Suprapubic skin (tissue), 3 donors: ENCODE results near the gene SND1.

Source experiments
- POLR2AphosphoS5 ChIP-seq, 3 donors: sonication (generic); formaldehyde crosslinking; IDR thresholded peaks; one replicate each; pipeline ENCODE4 v1.6.1; 2017; ENCODE audit warnings: antibody characterized with exemption in 3 of 3
- TF ChIP-seq, protein P1 (sequence below), 2 donors: fragments of 200-600 bp in 1 of 2; fragments of 450-650 bp in 1 of 2; sonication (generic) in 1 of 2; IDR thresholded peaks; one replicate each; pipeline ENCODE4 v1.5.1; 2016 to 2019; ENCODE audit warnings: antibody characterized with exemption in 2 of 2, mild to moderate bottlenecking in 1 of 2, moderate library complexity in 1 of 2

DNA sequence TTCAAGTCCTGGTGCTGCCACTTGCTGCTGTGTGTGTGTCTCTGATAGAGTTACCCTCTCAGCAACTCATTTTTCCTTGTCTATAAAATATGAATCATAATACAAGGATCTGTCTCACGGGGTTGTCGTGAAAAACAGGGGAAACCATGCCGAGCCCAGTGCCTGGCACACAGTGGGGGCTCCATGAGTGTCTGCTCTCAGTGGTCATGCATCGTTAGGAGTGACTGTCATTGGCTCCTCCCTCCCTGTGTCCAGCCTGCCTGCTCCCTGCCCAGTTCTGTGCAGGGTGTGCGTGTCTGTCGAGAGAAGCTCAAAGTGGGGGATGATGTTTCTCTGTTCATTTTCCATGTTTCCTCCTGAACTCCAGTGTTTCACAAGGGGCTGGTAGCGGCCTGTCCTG lies 462.8 kb downstream of the SND1 start:
- no peak for TF ChIP-seq POLR2AphosphoS5 (IDR thresholded peaks at IDR 0.05)
- TF ChIP-seq, protein P1, sequence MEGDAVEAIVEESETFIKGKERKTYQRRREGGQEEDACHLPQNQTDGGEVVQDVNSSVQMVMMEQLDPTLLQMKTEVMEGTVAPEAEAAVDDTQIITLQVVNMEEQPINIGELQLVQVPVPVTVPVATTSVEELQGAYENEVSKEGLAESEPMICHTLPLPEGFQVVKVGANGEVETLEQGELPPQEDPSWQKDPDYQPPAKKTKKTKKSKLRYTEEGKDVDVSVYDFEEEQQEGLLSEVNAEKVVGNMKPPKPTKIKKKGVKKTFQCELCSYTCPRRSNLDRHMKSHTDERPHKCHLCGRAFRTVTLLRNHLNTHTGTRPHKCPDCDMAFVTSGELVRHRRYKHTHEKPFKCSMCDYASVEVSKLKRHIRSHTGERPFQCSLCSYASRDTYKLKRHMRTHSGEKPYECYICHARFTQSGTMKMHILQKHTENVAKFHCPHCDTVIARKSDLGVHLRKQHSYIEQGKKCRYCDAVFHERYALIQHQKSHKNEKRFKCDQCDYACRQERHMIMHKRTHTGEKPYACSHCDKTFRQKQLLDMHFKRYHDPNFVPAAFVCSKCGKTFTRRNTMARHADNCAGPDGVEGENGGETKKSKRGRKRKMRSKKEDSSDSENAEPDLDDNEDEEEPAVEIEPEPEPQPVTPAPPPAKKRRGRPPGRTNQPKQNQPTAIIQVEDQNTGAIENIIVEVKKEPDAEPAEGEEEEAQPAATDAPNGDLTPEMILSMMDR (IDR thresholded peaks at IDR 0.05): no peak
